Mucosa of stomach (tissue), 1 donor: ENCODE measurements around the gene MAOB.

Source experiments
- H3K27me3 ChIP-seq: one replicate; pipeline ENCODE4 v1.7.0; 2013; ENCODE audit warnings: mild to moderate bottlenecking, low read length; ENCODE audit not compliant: control insufficient read depth, insufficient read depth
- H3K36me3 ChIP-seq: one replicate; pipeline ENCODE4 v1.7.0; 2013; ENCODE audit warnings: low read length; ENCODE audit not compliant: control insufficient read depth, insufficient read depth
- H3K4me1 ChIP-seq: one replicate; pipeline ENCODE4 v1.7.0; 2013; ENCODE audit warnings: mild to moderate bottlenecking, low read length; ENCODE audit not compliant: control insufficient read depth, insufficient read depth
- H3K4me3 ChIP-seq: one replicate; pipeline ENCODE4 v1.7.0; 2013; ENCODE audit warnings: low read length
- H3K9ac ChIP-seq: one replicate; pipeline ENCODE4 v1.7.0; 2013; ENCODE audit warnings: mild to moderate bottlenecking, low read length, moderate library complexity
- H3K9me3 ChIP-seq: one replicate; pipeline ENCODE4 v1.7.0; 2013; ENCODE audit warnings: mild to moderate bottlenecking, low read length, moderate library complexity; ENCODE audit not compliant: control insufficient read depth
- donor health status: Pancreatic carcinoma.

Gene MAOB

DNA sequence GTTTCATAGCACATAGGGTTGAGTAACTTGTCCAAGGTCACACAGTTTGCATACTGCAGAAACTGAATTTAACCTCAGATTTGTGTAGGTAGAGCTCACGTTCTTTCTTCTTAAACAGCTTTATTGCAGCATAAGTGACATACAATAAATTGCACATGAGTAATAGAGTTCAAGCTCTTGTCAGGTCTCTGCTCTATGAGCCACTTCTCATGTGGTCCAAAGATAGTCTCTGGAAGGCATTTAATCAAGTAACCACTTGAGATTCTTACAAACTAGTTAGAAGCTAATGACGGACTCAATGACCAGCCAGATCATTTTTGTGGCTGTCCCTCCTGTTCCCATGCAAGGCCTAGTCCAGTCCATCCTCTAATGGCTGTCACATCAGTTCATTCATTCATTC lies 68.9 kb downstream of the MAOB start:
- H3K4me3 ChIP-seq = no peak overlapping the region
- no peaks in the 10 kb centered on the region for H3K27me3 ChIP-seq
- no peaks in the 10 kb centered on the region for H3K4me1 ChIP-seq
- no peaks in the 10 kb centered on the region for H3K9me3 ChIP-seq
- H3K9ac ChIP-seq = no peak overlapping the region
- no peaks in the 10 kb centered on the region for H3K36me3 ChIP-seq

DNA sequence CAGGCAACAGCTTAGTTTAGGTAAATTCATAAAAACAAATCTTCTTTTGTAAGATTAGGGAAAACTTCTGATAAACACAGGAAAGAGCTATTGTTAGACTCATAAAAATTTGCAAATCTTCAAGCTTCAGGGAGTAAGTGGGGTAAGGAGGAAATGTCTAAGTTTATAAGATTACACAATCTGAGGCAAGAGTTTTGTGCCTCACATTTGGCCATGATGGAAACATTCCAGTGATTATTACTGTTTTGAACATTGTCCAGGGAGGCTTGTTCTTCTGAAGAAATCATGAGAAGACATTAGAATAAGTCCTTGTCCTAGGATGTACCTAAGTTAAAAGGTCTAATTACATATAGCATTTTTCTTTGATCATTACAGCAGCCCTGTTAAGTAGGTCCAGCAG lies 72.8 kb downstream of the MAOB start:
- H3K4me3 ChIP-seq = no peak overlapping the region
- H3K27me3 ChIP-seq = no peaks in the 10 kb centered on the region
- no peaks in the 10 kb centered on the region for H3K9me3 ChIP-seq
- peaks cover 7% of the 10 kb centered on the region for H3K4me1 ChIP-seq
- H3K36me3 ChIP-seq = no peaks in the 10 kb centered on the region
- no peak overlapping the region for H3K9ac ChIP-seq

DNA sequence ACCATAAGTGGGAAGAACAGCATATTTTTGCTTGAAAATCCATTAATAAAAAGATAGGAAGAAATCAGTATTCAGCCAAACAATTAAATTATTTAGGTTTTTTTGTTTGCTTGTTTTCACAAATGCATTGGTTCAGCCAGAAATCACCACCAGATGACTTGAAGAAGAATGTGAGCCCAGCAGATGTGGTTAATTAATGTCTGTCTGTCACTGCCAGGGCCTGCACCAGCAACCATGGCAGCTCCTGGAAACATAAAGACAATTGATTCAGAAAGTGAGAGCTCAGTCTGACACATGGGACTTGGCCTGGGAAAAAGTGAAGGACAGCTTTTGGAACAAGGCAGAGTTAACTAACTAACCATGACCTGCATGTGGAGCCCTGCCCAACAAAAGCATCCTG lies 74.0 kb downstream of the MAOB start:
- H3K4me1 ChIP-seq = peaks cover 7% of the 10 kb centered on the region
- H3K36me3 ChIP-seq = no peaks in the 10 kb centered on the region
- H3K9me3 ChIP-seq = no peaks in the 10 kb centered on the region
- H3K4me3 ChIP-seq = no peak overlapping the region
- H3K27me3 ChIP-seq = no peaks in the 10 kb centered on the region
- no peak overlapping the region for H3K9ac ChIP-seq

DNA sequence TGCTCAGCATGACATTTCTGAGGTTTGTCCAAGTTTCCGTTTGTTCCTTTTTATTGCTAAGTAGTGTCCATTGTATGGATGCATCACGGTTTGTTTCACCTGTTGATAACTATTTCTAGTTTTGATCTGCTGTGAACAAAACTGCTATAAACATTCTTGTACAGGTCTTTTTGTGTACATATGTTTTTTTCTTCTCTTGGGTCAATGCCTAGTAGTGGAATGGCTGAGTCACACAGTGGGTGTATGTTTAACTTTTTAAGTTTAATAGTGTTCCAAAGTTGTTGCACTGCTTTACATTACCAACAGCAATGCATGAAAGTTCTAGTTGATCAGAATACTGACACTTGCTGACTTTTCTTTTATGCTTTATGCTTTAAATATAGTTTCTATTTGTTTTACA lies 76.7 kb downstream of the MAOB start:
- Histone ChIP-seq H3K9ac (no peak overlapping the region), H3K4me1 (peaks cover 7% of the 10 kb centered on the region), H3K27me3 (no peaks in the 10 kb centered on the region), H3K36me3 (no peaks in the 10 kb centered on the region), H3K4me3 (no peak overlapping the region), H3K9me3 (no peaks in the 10 kb centered on the region)

DNA sequence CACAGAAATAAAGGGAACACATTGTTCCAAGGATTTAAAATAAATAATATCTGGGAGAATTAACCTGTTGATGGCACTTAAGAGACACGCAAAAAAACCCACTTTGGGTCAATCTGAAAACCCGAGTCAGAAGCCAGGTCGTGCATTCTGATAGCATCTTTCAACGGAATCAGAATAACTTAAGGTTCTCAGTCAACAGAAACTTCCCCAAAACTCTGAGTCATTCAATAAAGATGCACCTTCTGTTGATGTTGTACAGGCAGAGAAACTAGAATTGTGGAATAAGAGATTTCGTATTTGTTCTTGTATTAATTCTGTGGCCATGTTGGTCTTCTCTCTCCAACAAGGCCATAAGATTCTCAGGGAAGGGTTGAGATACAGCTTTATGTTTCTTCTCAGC lies 78.2 kb downstream of the MAOB start:
- no peaks in the 10 kb centered on the region for H3K9me3 ChIP-seq
- no peak overlapping the region for H3K4me3 ChIP-seq
- no peak overlapping the region for H3K9ac ChIP-seq
- no peaks in the 10 kb centered on the region for H3K36me3 ChIP-seq
- peaks cover 7% of the 10 kb centered on the region for H3K4me1 ChIP-seq
- H3K27me3 ChIP-seq = no peaks in the 10 kb centered on the region

DNA sequence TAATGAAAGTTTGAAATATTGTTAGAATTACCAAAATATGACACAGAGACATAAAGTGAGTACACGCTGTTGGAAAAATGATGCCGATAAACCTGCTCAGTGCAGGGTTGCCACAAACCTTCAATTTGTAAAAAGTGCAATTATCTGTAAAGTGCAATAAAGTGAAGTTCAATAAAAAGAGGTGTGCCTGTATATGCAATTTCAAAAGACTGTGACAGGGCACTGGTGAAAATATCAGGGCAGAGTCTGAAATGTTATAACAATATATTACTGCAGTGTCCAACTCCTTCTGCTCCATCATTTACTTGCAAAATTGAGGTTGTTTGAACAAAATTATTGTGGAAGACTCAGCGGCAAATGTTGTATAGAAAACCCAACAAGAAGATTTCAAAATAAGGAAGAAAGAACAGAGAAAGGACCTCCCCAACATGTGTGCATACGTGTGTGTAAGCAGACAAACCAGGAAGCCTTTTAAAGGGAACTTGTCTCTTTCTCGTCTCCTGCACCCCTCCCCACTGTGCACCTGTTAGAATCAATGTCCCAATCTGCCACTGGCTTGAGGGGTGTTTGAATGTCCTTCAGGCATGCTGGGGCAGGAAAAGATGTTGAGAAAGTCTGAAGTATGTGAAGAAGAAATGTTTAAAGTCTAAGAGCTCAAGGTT lies 96.2 kb downstream of the MAOB start:
- Histone ChIP-seq H3K27me3 (no peaks in the 10 kb centered on the region), H3K4me1 (no peaks in the 10 kb centered on the region), H3K4me3 (no peak overlapping the region), H3K9ac (no peak overlapping the region), H3K36me3 (no peaks in the 10 kb centered on the region), H3K9me3 (no peaks in the 10 kb centered on the region)

DNA sequence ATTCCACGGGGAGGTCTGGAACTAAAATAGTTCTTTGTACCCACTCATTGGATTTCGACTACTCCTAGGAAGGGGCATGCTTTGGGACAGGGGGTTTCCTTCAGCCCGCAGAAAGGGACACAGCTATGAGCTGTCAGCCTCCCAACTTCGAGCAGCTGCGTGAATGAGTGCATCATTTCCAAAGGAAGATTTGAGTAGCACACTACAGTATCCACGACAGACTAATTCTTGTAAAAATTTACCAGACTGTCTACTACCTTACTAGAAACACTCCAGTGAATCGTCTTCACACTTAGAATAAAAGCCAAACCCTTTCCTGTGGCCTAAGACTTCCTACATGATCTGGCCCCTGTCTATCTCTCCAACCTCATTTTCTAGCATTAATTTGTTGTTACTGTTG lies 124.2 kb downstream of the MAOB start:
- no peaks in the 10 kb centered on the region for H3K9me3 ChIP-seq
- no peak overlapping the region for H3K9ac ChIP-seq
- no peaks in the 10 kb centered on the region for H3K27me3 ChIP-seq
- H3K4me1 ChIP-seq = no peaks in the 10 kb centered on the region
- H3K36me3 ChIP-seq = no peaks in the 10 kb centered on the region
- no peak overlapping the region for H3K4me3 ChIP-seq

DNA sequence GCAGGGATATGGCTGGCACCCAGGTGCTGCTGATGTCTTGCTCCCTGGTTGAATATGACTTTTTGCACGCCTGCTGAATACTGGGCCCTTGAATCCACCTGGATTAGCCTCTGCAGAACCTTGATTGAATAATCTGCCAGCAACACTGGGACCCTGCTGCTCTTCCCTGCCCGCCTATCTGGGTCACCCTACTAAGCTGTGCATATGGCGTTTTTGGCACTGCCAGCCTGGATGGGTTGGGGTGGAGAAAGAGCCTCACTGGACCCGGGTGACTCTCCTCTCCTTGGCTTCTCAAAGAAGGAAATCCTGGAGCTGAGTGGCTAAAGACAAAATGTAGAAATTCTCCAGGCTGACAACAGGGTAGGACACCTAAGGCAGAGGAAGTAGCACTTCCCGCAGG lies 126.2 kb downstream of the MAOB start:
- no peak overlapping the region for H3K4me3 ChIP-seq
- no peaks in the 10 kb centered on the region for H3K9me3 ChIP-seq
- H3K4me1 ChIP-seq = no peaks in the 10 kb centered on the region
- no peak overlapping the region for H3K9ac ChIP-seq
- H3K36me3 ChIP-seq = no peaks in the 10 kb centered on the region
- H3K27me3 ChIP-seq = no peaks in the 10 kb centered on the region

DNA sequence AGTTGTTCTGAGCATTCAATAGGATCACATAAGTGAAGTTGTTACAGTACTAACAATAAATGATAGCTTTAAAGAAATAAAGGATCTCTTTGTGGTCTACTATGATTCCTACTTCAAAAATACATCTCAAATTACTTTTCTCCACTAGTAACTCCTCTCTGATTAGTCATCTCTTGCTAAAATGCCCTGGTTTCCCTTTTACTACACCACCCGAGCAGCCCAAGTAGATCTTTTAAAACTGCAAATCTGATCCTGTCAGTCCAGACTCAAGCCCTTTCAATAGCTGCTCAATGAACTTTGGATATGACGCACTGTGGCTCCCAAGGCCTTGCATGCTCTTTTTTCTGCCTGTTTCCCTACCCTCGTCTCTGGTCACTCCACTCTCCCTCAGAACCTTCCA lies 128.6 kb downstream of the MAOB start:
- H3K4me3 ChIP-seq = no peak overlapping the region
- peaks cover 6% of the 10 kb centered on the region for H3K4me1 ChIP-seq
- no peaks in the 10 kb centered on the region for H3K36me3 ChIP-seq
- no peak overlapping the region for H3K9ac ChIP-seq
- no peaks in the 10 kb centered on the region for H3K27me3 ChIP-seq
- no peaks in the 10 kb centered on the region for H3K9me3 ChIP-seq

DNA sequence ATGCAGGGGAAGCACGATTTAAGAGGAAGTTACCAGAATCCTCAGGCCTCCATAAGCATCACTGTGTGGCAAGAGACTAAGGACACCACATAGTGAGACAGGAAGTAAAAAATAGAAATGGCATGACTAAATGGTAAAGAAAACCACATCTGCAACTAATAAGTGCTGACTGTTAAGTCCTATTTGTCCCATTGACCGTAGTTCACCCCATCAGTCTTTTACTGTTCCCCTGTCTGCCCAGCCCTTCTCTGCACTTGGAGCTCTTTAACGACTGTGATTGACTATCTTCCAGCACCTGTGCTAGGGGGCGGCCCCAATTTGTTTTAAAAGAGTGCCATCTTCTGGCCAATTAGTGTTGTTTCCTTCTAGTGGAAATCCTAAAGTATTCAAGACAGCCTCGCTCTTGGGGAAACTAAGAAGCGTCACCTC lies 132.0 kb downstream of the MAOB start:
- Histone ChIP-seq H3K27me3 (no peaks in the 10 kb centered on the region), H3K9me3 (no peaks in the 10 kb centered on the region), H3K4me3 (no peak overlapping the region), H3K9ac (no peak overlapping the region), H3K4me1 (peaks cover 17% of the 10 kb centered on the region), H3K36me3 (no peaks in the 10 kb centered on the region)

DNA sequence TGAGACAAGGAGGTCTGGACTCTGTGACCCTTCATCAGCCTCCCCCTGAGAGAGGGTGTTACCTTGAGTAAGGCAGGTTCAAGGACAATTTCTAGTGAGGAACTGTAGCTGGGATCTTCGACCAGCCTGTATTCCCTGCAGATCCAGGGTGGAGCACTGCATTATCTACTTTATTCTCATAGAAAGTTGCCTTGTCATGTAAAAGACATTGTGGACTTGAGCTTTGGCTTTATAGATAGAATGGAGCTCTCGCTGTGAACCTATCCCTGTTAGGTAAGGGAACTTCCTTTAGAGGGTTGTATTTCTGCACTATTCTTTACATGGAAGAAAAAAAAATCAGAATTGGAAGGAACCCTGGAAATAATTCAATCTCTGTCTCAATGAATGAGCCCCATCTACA lies 134.8 kb downstream of the MAOB start:
- Histone ChIP-seq H3K4me1 (peaks cover 23% of the 10 kb centered on the region), H3K4me3 (no peak overlapping the region), H3K9ac (no peak overlapping the region), H3K36me3 (no peaks in the 10 kb centered on the region), H3K9me3 (no peaks in the 10 kb centered on the region), H3K27me3 (no peaks in the 10 kb centered on the region)

DNA sequence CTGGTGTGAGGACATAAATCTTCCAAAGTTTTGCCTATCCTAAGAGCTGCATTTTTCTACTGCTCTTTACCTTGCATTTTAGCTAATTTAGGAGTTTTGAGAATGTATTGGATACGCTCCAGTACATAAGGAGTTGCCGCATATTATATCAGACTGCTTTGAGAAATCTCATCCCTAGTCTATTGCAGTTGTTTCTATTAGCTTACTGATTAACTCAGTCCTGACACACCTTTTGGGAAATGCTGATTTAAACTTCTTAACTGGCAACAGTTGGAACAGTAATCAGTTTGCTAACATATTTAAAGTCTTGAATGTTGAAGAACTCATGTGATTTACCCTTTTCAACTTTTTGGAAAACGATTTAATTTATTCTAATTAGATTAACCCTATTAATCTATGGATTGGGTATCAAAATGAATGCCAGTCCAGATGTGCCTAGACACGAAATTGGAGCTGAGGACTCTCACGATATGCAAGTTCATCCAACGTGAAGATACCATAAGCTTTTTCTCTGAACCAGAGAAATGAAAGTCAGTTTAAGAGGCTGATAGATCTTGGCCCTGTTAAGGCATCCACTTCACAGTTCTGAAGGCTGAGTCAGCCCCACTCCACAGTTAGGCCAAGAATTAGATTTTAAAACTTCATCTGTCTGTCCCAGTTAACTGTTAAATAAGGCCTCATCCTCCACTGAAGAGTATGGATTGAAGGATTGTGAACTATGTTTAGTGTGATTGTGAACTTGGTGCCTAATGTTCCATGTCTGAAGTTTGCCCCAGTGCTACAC lies 136.1 kb downstream of the MAOB start:
- no peaks in the 10 kb centered on the region for H3K36me3 ChIP-seq
- H3K9me3 ChIP-seq = no peaks in the 10 kb centered on the region
- H3K4me3 ChIP-seq = no peak overlapping the region
- no peaks in the 10 kb centered on the region for H3K27me3 ChIP-seq
- peaks cover 26% of the 10 kb centered on the region for H3K4me1 ChIP-seq
- H3K9ac ChIP-seq = no peak overlapping the region
